Neutrophil (primary cell): Measurements from ENCODE around the gene MXRA5.
"Not testable (repeated sequence)": the region's sequence is repeated elsewhere in the genome, so short reads cannot be mapped to it uniquely, and the experiment has no call there.

Experiments
- H3K27ac ChIP-seq: fragments of 200-600 bp; sonication (generic); 2 replicates; pipeline ENCODE4 v1.5.1; 2016; ENCODE audit warnings: mild to moderate bottlenecking, moderate library complexity
- H3K27me3 ChIP-seq: fragments of 200-600 bp; sonication (generic); 2 replicates; pipeline ENCODE4 v1.6.0; 2016; ENCODE audit warnings: mild to moderate bottlenecking
- H3K36me3 ChIP-seq: fragments of 200-600 bp; sonication (generic); 2 replicates; pipeline ENCODE4 v1.5.1; 2017
- H3K4me1 ChIP-seq, 2 experiments: fragments of 200-600 bp in 1 of 2; sonication (generic) in 1 of 2; 1 replicate in 1 of 2; 2 replicates in 1 of 2; pipeline versions ENCODE4 v1.5.1 to v1.6.1; 2013 to 2016; ENCODE audit warnings: low read depth in 1 of 2, low read length in 1 of 2, mild to moderate bottlenecking in 1 of 2, moderate library complexity in 1 of 2; ENCODE audit not compliant: control insufficient read depth in 1 of 2, insufficient read depth in 1 of 2
- H3K4me3 ChIP-seq, 2 experiments: fragments of 200-600 bp in 1 of 2; sonication (generic) in 1 of 2; 1 replicate in 1 of 2; 2 replicates in 1 of 2; pipeline ENCODE4 v1.5.1; 2013 to 2016; ENCODE audit warnings: low read depth in 1 of 2, low read length in 1 of 2, mild to moderate bottlenecking in 1 of 2, moderate library complexity in 1 of 2
- H3K9me3 ChIP-seq: fragments of 200-600 bp; sonication (generic); 2 replicates; pipeline ENCODE4 v1.5.1; 2016
- TF ChIP-seq, protein P1 (sequence below): fragments of 200-600 bp; sonication (generic); IDR thresholded peaks from 2 replicates; pipeline ENCODE4 v1.5.1; 2016; ENCODE audit warnings: antibody characterized with exemption

The MXRA5 gene

DNA sequence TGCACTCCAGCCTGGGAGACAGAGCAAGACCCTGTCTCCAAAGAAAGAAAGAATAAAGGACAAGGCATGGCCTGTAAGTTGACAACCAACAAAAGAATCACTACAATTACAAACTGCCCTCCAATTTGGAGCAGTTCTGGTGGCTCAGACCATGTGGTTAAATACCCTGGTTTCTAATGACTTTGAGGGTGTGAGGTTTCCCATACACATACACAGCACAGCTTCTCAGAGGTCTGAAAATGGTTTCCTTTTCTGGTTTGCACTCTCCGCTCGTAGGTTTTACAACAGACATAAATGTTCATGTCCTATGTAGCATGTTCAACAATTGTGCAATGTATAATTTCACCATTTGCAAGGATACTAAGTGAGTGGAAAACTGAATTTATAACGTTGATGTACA lies 34.2 kb upstream of the MXRA5 start:
- Histone ChIP-seq H3K9me3 (no peaks in the 10 kb centered on the region), H3K36me3 (no peaks in the 10 kb centered on the region), H3K4me1 (no peaks in the 10 kb centered on the region), H3K4me3 (no peak overlapping the region), H3K27ac (no peak overlapping the region), H3K27me3 (no peaks in the 10 kb centered on the region)
- TF ChIP-seq, protein P1, sequence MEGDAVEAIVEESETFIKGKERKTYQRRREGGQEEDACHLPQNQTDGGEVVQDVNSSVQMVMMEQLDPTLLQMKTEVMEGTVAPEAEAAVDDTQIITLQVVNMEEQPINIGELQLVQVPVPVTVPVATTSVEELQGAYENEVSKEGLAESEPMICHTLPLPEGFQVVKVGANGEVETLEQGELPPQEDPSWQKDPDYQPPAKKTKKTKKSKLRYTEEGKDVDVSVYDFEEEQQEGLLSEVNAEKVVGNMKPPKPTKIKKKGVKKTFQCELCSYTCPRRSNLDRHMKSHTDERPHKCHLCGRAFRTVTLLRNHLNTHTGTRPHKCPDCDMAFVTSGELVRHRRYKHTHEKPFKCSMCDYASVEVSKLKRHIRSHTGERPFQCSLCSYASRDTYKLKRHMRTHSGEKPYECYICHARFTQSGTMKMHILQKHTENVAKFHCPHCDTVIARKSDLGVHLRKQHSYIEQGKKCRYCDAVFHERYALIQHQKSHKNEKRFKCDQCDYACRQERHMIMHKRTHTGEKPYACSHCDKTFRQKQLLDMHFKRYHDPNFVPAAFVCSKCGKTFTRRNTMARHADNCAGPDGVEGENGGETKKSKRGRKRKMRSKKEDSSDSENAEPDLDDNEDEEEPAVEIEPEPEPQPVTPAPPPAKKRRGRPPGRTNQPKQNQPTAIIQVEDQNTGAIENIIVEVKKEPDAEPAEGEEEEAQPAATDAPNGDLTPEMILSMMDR = no peak

DNA sequence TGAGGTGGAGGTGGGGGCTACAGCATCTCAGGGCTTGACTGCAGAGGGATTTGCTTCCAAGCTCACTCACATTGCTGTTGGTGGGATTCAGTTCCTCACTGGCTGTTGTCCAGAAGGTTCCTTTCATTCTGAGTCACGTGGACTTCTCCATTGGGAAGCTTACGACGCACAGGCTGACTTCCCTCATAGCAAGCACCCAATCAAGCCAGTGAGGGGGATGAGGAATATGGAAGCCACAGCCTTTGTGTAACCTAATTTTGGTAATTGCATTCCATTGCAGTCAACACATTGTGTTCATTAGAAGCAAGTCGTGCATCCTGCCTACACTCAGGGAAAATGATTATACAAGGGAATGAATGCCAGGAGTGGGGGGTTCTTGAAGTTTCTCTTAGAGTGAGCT lies 32.7 kb upstream of the MXRA5 start:
- no peaks in the 10 kb centered on the region for H3K9me3 ChIP-seq
- H3K36me3 ChIP-seq = no peaks in the 10 kb centered on the region
- TF ChIP-seq, protein P1 = no peak
- H3K27me3 ChIP-seq = no peaks in the 10 kb centered on the region
- no peak overlapping the region for H3K27ac ChIP-seq
- H3K4me1 ChIP-seq = no peaks in the 10 kb centered on the region
- no peak overlapping the region for H3K4me3 ChIP-seq

DNA sequence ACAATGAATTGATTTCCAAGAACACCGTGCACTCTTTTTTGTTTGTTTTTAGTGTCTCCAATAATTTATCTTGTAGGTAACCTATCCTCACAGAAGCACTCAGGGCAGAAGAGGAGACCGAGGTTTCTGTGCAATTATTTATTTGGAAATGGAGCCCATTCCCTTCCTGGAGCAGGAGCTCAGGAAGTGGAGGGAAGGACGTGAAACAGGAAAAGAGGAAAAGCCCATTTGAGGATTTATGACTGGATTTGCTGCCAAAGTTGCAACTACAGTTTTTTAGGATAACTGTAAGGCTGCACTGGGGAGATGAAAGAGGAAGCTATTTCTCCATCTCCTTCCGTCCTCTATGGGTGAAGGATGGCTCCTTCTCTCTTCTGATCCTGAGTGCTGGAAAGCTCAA lies 31.7 kb upstream of the MXRA5 start:
- Histone ChIP-seq H3K27ac (no peak overlapping the region), H3K4me1 (no peaks in the 10 kb centered on the region), H3K36me3 (no peaks in the 10 kb centered on the region), H3K4me3 (no peak overlapping the region), H3K27me3 (no peaks in the 10 kb centered on the region), H3K9me3 (no peaks in the 10 kb centered on the region)
- TF ChIP-seq, protein P1 = no peak

DNA sequence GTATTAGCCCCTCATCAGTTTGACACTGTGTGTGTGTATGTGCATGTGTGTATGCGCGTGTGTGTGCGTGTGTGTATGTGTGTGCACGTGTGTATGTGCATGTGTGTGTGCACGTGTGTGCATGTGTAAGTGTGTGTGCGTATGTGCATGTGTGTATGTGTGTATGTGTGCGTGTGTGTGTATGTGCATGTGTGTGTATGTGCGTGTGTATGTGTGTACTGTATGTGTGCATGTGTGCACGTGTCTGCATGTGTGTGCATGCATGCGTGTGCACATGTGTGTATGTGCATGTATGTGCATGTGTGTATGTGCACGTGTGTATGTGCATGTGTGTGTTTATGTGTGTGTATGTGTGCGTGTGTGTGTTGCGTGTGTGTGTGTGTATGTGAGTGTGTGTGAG lies 31.1 kb upstream of the MXRA5 start:
- no peaks in the 10 kb centered on the region for H3K9me3 ChIP-seq
- no peak overlapping the region for H3K4me3 ChIP-seq
- TF ChIP-seq, protein P1 = no peak

DNA sequence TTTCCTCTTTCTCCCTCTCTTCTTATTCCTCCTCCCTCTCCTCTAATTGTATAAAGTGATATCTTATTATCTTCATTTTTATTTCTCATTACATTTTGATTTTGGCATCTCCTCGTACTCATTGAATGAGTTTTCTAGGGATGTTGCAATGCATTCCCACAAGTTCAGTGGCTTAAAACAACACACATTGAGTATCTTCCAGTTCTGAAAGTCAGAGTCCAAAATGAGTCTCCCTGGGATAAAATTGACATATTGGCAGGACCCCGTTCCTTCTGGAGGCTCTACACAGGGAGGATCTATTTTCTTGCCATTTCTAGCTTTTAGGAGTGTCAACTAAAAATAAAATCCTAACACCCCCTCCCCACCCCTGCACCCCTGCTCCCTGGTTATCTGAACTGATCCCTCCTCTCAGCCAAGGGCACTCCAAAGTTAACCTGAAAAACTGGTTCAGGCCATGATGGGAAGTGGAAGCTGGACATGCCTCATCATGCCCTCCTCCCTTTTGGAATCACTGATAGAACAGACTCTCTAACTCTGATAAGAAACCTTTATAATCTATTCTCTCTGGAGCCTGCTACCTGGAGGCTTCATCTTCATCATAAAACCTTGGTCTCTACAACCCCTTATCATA lies 29.5 kb upstream of the MXRA5 start:
- H3K27ac ChIP-seq, H3K27me3 ChIP-seq, H3K4me3 ChIP-seq, H3K9me3 ChIP-seq, H3K36me3 ChIP-seq, H3K4me1 ChIP-seq: not testable (repeated sequence)

More for the DNA sequence above, 31.1 kb upstream of the MXRA5 start:
- no peaks in the 10 kb centered on the region for H3K27me3 ChIP-seq
- no peaks in the 10 kb centered on the region for H3K4me1 ChIP-seq
- H3K36me3 ChIP-seq = no peaks in the 10 kb centered on the region
- no peak overlapping the region for H3K27ac ChIP-seq

DNA sequence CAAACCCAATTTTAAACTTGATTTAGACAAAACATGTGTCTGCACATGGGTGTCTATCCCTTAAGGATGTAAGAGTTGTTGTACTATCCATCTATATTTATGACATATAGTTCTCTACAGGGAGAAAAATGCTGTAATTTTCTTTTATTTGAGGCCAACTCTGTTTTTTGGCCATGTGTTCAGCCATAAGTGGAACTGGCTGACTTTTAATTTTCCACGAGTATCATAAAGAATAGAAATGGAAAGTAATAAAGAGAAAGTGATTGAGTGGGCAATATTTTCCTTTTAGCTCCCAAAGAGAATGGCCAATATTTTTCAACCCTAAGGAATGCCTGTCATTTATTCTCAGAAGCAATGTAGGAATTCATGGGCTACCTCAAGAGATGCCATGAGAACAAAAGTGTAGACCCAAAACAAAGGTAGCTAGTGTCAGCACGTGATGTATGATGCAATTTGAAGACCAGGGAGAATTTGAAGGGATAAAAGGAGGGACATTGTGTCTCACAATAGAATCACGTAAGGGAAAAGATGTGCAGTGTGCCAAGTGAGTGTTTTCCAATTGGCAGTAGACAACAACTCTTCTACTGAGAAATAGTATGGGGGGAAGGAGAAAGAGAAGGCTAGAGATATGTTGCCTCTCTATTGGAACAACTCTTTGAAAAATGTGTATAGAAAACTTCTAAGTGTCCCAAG lies 27.8 kb upstream of the MXRA5 start:
- Histone ChIP-seq H3K9me3 (no peaks in the 10 kb centered on the region), H3K4me3 (no peak overlapping the region), H3K4me1 (no peaks in the 10 kb centered on the region), H3K36me3 (no peaks in the 10 kb centered on the region), H3K27me3 (no peaks in the 10 kb centered on the region), H3K27ac (no peak overlapping the region)
- TF ChIP-seq, protein P1 = no peak
